HepG2 (cell line): ENCODE results near the gene PAXX. TPM values are rescaled to one million over a fixed set of nuclear protein-coding genes. Genes with fewer than 3 reads are reported as not detected.
A peak's percentile ranks its signal among the peaks of the same experiment; 100 is the strongest.

Source experiments
- ATAC-seq: fragments of 200-7000 bp; cut with Tn5 transposase; 3 replicates; pipeline ENCODE4 v1.9.1; 2020; ENCODE audit warnings: mild to moderate bottlenecking, moderate library complexity
- BruUV-seq: library from RNA; stranded (reverse); fragments of 400-500 nt; replicated peaks from 2 replicates; lab custom pipeline; 2021; lab: Mats Ljungman, UMichigan
- CTCF ChIA-PET: fragments of 300-600 bp; formaldehyde crosslinking; extraction: SDS; loops from one replicate; lab custom pipeline; 2021; ENCODE audit warnings: low total read pairs, inconsistent platforms, low intra/inter-chr PET ratio; lab: Yijun Ruan, JAX
- POLR2A ChIA-PET: fragments of 350-600 bp; sonication (Branson Sonifier 250); formaldehyde crosslinking; loops from one replicate; lab custom pipeline; 2020; ENCODE audit warnings: antibody characterized with exemption, inconsistent platforms; lab: Yijun Ruan, JAX
- DNase-seq: peaks from one replicate; pipeline ENCODE4 v3.0.0-alpha.2; 2015; ENCODE audit warnings: low spot score
- FAIRE-seq: peaks from 3 replicates; lab custom pipeline; 2011; peaks lifted over from hg19 to GRCh38; lab: Jason Lieb, UNC
- H2AFZ ChIP-seq: one replicate; pipeline ENCODE4 v1.6.1; 2011; ENCODE audit warnings: low read length, inconsistent platforms
- H3K27ac ChIP-seq: fragments of 300-600 bp; 3 replicates; pipeline ENCODE4 v1.8.0; 2011; ENCODE audit warnings: mixed run types, mild to moderate bottlenecking, mixed read lengths, low read length, inconsistent platforms; ENCODE audit not compliant: insufficient read depth; ENCODE audit errors: extremely low read length
- H3K27me3 ChIP-seq, 2 experiments: fragments of 200-600 bp in 1 of 2; 2 replicates in 1 of 2; 3 replicates in 1 of 2; pipeline versions ENCODE4 v1.6.0 to v1.8.0; 2011; ENCODE audit warnings: low read length in 2 of 2, mild to moderate bottlenecking in 2 of 2, moderate library complexity in 2 of 2, inconsistent platforms in 1 of 2; ENCODE audit not compliant: insufficient read depth in 2 of 2, control insufficient read depth in 1 of 2
- H3K36me3 ChIP-seq, 2 experiments: fragments of 200-600 bp in 1 of 2; replicated peaks in 1 of 2; 2 replicates in 1 of 2; 3 replicates in 1 of 2; pipeline versions ENCODE4 v1.5.1 to v1.8.0; 2011; ENCODE audit warnings: low read length in 2 of 2, inconsistent platforms in 1 of 2; ENCODE audit not compliant: insufficient read depth in 2 of 2, control insufficient read depth in 1 of 2
- H3K4me1 ChIP-seq: 2 replicates; pipeline ENCODE4 v1.5.1; 2012; ENCODE audit warnings: low read length, inconsistent platforms; ENCODE audit not compliant: insufficient read depth
- H3K4me2 ChIP-seq: 2 replicates; pipeline ENCODE4 v1.6.0; 2011; ENCODE audit warnings: low read depth, low read length, inconsistent platforms
- H3K4me3 ChIP-seq, 3 experiments: fragments of 200-600 bp in 1 of 3; sonication (generic), shearing (Covaris generic) in 1 of 3; replicated peaks in 1 of 3; 2 replicates each; pipeline ENCODE4 v1.5.1; 2011 to 2016; ENCODE audit warnings: low read length in 3 of 3, inconsistent platforms in 2 of 3, low read depth in 2 of 3, mild to moderate bottlenecking in 2 of 3, control low read depth in 1 of 3, mixed read lengths in 1 of 3; ENCODE audit not compliant: insufficient read depth in 1 of 3
- H3K79me2 ChIP-seq: one replicate; pipeline ENCODE4 v1.6.1; 2011; ENCODE audit warnings: low read length, inconsistent platforms; ENCODE audit not compliant: insufficient read depth
- H3K9ac ChIP-seq: 2 replicates; pipeline ENCODE4 v1.6.0; 2011; ENCODE audit warnings: mild to moderate bottlenecking, low read depth, low read length, inconsistent platforms; ENCODE audit not compliant: insufficient read depth
- H3K9me3 ChIP-seq: 2 replicates; pipeline ENCODE4 v1.5.1; 2012; ENCODE audit warnings: mild to moderate bottlenecking, low read length
- H4K20me1 ChIP-seq: 2 replicates; pipeline ENCODE4 v1.6.0; 2011; ENCODE audit warnings: inconsistent platforms, mild to moderate bottlenecking, low read length, moderate library complexity; ENCODE audit not compliant: insufficient read depth
- CEBPZ ChIP-seq: IDR thresholded peaks from 2 replicates; pipeline ENCODE4 v1.6.1; 2012; ENCODE audit warnings: low read length, improper control_type of control experiment
- ELF1 ChIP-seq: sonication (generic); formaldehyde crosslinking; IDR thresholded peaks from 2 replicates; pipeline ENCODE4 v1.4.0; 2020; ENCODE audit warnings: missing genetic modification reagents
- MYPOP ChIP-seq: sonication (generic); formaldehyde crosslinking; IDR thresholded peaks from 2 replicates; pipeline ENCODE4 v1.8.1; 2023; ENCODE audit warnings: mild to moderate bottlenecking, moderate library complexity, missing genetic modification reagents
- NFKBIZ ChIP-seq: IDR thresholded peaks from 2 replicates; pipeline ENCODE4 v1.6.1; 2018; ENCODE audit warnings: missing genetic modification reagents, missing compliant biosample characterization
- PTBP1 ChIP-seq: fragments of 200-400 bp; formaldehyde crosslinking; IDR thresholded peaks from 2 replicates; pipeline ENCODE4 v1.6.1; 2018; ENCODE audit warnings: low read length, low read depth; ENCODE audit not compliant: poor library complexity, severe bottlenecking
- SIN3B ChIP-seq: fragments of 150-350 bp; IDR thresholded peaks from 2 replicates; pipeline ENCODE4 v1.6.1; 2014; ENCODE audit warnings: low read length
- TCF7 ChIP-seq: sonication (generic); IDR thresholded peaks from 2 replicates; pipeline ENCODE4 v1.6.1; 2016; ENCODE audit warnings: antibody characterized with exemption, low read depth
- TP53 ChIP-seq: sonication (generic); formaldehyde crosslinking; conservative IDR thresholded peaks from 2 replicates; pipeline ENCODE4 v1.4.0; 2020; ENCODE audit warnings: missing genetic modification reagents
- ZBTB21 ChIP-seq: sonication (generic); formaldehyde crosslinking; IDR thresholded peaks from 2 replicates; pipeline ENCODE4 v1.4.0; 2020; ENCODE audit warnings: missing genetic modification reagents
- ZFP36L1 ChIP-seq: sonication (generic); formaldehyde crosslinking; IDR thresholded peaks from 2 replicates; pipeline ENCODE4 v1.8.0; 2022; ENCODE audit warnings: mild to moderate bottlenecking, missing genetic modification reagents, moderate library complexity
- ZFYVE20 ChIP-seq: sonication (generic); formaldehyde crosslinking; IDR thresholded peaks from 2 replicates; pipeline ENCODE4 v1.8.0; 2023; ENCODE audit warnings: low read depth, mild to moderate bottlenecking, moderate library complexity, missing genetic modification reagents, borderline replicate concordance
- ZNF142 ChIP-seq: sonication (generic); formaldehyde crosslinking; IDR thresholded peaks from 2 replicates; pipeline ENCODE4 v1.4.0; 2020; ENCODE audit warnings: missing genetic modification reagents
- ZNF382 ChIP-seq: sonication (generic); formaldehyde crosslinking; IDR thresholded peaks from 2 replicates; pipeline ENCODE4 v1.5.0; 2020; ENCODE audit warnings: missing genetic modification reagents, mild to moderate bottlenecking, borderline replicate concordance
- ZNF567 ChIP-seq: sonication (generic); formaldehyde crosslinking; IDR thresholded peaks from 2 replicates; pipeline ENCODE4 v1.8.1; 2023; ENCODE audit warnings: mild to moderate bottlenecking, missing genetic modification reagents, borderline replicate concordance
- ZNF713 ChIP-seq: sonication (generic); formaldehyde crosslinking; IDR thresholded peaks from 2 replicates; pipeline ENCODE4 v1.4.0; 2020; ENCODE audit warnings: mild to moderate bottlenecking, missing genetic modification reagents
- WGBS: methylation state at CpG from one replicate; pipeline ENCODE4 v1.1.6; 2017; ENCODE audit warnings: low lambda C conversion rate; 5-methylcytosine and 5-hydroxymethylcytosine counted together
- in situ Hi-C: cut with HindIII; loops from 2 replicates; pipeline ENCODE4 v1.10.0; 2017; ENCODE audit warnings: low pct_unique_long_range_greater_than_20kb; ENCODE audit not compliant: extremely low pct_ligation_motif_present
- intact Hi-C: fragments of 100-400 bp; cut with micrococcal nuclease; formaldehyde crosslinking; loops from one replicate; pipeline ENCODE4 v1.10.0; 2022; ENCODE audit not compliant: unreplicated experiment
- polyA plus RNA-seq, 8 experiments: library from polyadenylated mRNA; depleted of rRNA in 3 of 8; stranded (reverse) in 7 of 8; unstranded in 1 of 8; fragments of >200 nt; fragmentation: Illumina TruSeq in 4 of 8; extraction: Trizol in 4 of 8; gene quantifications; 2 replicates each; pipeline versions ENCODE4 v1.2.1 to v1.2.3, GENCODE V29; 2011 to 2016; ENCODE audit warnings: low read depth in 4 of 8, missing spikeins in 1 of 8, mixed read lengths in 1 of 8; ENCODE audit not compliant: insufficient read depth in 1 of 8
- total RNA-seq, 5 experiments: library from RNA; depleted of rRNA; stranded (reverse); fragments of >200 nt; fragmentation: Illumina TruSeq; extraction: Trizol; gene quantifications; 2 replicates each; pipeline ENCODE4 v1.2.3, GENCODE V29; 2016; ENCODE audit warnings: low read depth in 1 of 5

The PAXX gene
- total and polyA plus RNA-seq, 2 of the 13 experiments (the other 11 are each of a cell fraction or from before 2014, with no cell fraction given) = 14.0 to 31.9 TPM

GRCh38 chr9:136992819-136993369 is 672 bp downstream of the PAXX start:
- H3K4me1 ChIP-seq = peaks cover 71% of the 10 kb centered on the region
- TF ChIP-seq ZFP36L1 (no peak), ZNF567 (no peak), MYPOP (no peak), ZNF382 (CRISPR knock-in tag) (no peak), PTBP1 (no peak), ELF1 (CRISPR knock-in tag) (0 out of 2 replicates have a peak, but pooled peaks have one; percentile 6), NFKBIZ (no peak), ZNF713 (CRISPR knock-in tag) (no peak), ZBTB21 (CRISPR knock-in tag) (no peak), SIN3B (no peak), TCF7 (no peak), CEBPZ (no peak), ZFYVE20 (no peak), TP53 (CRISPR knock-in tag) (no peak), ZNF142 (CRISPR knock-in tag) (no peak)

More at GRCh38 chr9:136992819-136993369, 672 bp downstream of the PAXX start:
- intact Hi-C loops = loop anchor here (2.0 kb wide), 1 partner anchor 46 kb away; no protein-coding TSS in a partner anchor
- Histone ChIP-seq H4K20me1 (no peaks in the 10 kb centered on the region), H3K9ac (peak overlapping the region; percentile 68), H3K27me3 (peaks cover under 1 to 5% of the 10 kb centered on the region in 2 experiments; a peak in 2 of 5 replicates), H3K4me3 (peak overlapping the region; percentile 61 to 83 (median 73)), H2AFZ (no peak overlapping the region), H3K79me2 (peaks cover 5% of the 10 kb centered on the region), H3K27ac (peak overlapping the region; percentile 52), H3K4me2 (peak overlapping the region; percentile 92), H3K36me3 (no peaks in the 10 kb centered on the region), H3K9me3 (no peaks in the 10 kb centered on the region)
- CTCF ChIA-PET = no interaction called here
- DNase-seq = no peak
- no peak for FAIRE-seq
- no peak for ATAC-seq
- BruUV-seq = TSS peak; percentile 89
- 61% methylated on average over 5 of the region's 18 CpGs for WGBS
- in situ Hi-C loops = no loop called here
- POLR2A ChIA-PET = interaction anchor here (0.9 to 2.7 kb wide), 6 partner anchors 9 to 264 kb away, joined by 3 to 22 read pairs (median 4); no protein-coding TSS in a partner anchor
